LNCAP (cell line): ENCODE data around the gene YLPM1.

Source experiments
- TF ChIP-seq, protein P1 (sequence below): fragments of 450-650 bp; IDR thresholded peaks from 2 replicates; pipeline ENCODE4 v1.5.1; 2017; ENCODE audit warnings: mild to moderate bottlenecking

The YLPM1 gene

GRCh38 chr14:74882103-74882920 is 119.2 kb downstream of the YLPM1 start:
- TF ChIP-seq, protein P1, sequence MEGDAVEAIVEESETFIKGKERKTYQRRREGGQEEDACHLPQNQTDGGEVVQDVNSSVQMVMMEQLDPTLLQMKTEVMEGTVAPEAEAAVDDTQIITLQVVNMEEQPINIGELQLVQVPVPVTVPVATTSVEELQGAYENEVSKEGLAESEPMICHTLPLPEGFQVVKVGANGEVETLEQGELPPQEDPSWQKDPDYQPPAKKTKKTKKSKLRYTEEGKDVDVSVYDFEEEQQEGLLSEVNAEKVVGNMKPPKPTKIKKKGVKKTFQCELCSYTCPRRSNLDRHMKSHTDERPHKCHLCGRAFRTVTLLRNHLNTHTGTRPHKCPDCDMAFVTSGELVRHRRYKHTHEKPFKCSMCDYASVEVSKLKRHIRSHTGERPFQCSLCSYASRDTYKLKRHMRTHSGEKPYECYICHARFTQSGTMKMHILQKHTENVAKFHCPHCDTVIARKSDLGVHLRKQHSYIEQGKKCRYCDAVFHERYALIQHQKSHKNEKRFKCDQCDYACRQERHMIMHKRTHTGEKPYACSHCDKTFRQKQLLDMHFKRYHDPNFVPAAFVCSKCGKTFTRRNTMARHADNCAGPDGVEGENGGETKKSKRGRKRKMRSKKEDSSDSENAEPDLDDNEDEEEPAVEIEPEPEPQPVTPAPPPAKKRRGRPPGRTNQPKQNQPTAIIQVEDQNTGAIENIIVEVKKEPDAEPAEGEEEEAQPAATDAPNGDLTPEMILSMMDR: no peak
